ENCODE measurements around the gene SERPINA5. TPM values are rescaled to one million over a fixed set of nuclear protein-coding genes. Genes with fewer than 3 reads are reported as not detected.

The SERPINA5 gene
- total RNA-seq, 1 donor from 2014 or later = 3.5 TPM

DNA sequence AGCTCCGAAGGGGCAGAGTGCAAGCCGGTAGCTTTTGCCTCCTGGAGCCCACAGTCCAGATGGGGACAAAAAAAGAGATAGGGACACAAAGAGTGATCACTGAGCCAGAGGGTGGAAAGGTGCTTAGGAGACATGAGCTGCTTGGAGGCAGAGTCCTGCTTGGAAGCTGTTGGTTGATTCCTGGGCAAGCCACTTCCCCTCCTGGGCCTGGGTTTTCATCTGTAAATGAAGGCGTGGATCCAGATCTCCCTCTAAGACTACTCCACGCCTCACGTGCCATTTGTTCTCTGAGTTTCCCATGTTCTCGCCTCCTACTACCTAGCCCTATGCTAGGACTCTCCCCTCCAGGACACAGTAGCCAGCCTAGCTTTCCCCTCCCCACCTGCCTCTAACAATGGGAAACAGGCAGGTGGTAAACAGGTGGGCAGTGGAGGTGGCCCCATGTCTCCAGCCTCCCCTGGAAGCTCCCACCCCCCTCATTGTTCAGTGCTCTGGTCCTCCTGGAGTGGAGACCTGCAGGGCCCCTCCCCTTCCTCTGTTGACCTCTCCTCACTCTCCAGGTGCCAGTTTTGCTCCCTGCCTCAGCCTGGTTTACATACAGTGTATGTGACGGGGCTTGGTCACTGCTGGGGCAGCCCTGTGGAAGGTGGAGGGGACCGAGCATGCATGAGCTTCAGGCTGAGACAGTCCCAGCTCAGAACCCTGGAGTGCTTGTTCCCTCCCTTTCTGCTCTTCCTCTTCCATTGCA, 34.8 kb downstream of the SERPINA5 start:
- Histone ChIP-seq H3K9me3 (ENCODE audit: low read depth) (no peaks in the 10 kb centered on the region), H3K79me2 (ENCODE audit: low read depth) (no peaks in the 10 kb centered on the region), H3K4me2 (no peak overlapping the region), H3K4me3 (no peak overlapping the region), H3K9ac (no peak overlapping the region), H3K4me1 (no peaks in the 10 kb centered on the region), H3K27ac (no peak overlapping the region), H3F3A (ENCODE audit: low read depth) (no peaks in the 10 kb centered on the region), H2AFZ (replicated peaks) (no peak overlapping the region), H3K27me3 (no peaks in the 10 kb centered on the region), H3K36me3 (no peaks in the 10 kb centered on the region), H4K20me1 (ENCODE audit: low read depth) (no peaks in the 10 kb centered on the region)
- TF ChIP-seq EZH2 (IDR thresholded peaks at IDR 0.05) = no peak
- TF ChIP-seq EZH2phosphoT487 (IDR thresholded peaks at IDR 0.05) = no peak
- Mint-ChIP-seq H3K9me3 (peaks cover 42% of the 10 kb centered on the region), H3K27ac (no peak overlapping the region), H3K36me3 (no peaks in the 10 kb centered on the region), H3K4me1 (peaks cover 14% of the 10 kb centered on the region), H3K27me3 (ENCODE audit: insufficient read depth, low read depth) (peaks cover 7% of the 10 kb centered on the region), H3K4me3 (no peak overlapping the region)
- no peak for DNase-seq (ENCODE audit: low spot score)

DNA sequence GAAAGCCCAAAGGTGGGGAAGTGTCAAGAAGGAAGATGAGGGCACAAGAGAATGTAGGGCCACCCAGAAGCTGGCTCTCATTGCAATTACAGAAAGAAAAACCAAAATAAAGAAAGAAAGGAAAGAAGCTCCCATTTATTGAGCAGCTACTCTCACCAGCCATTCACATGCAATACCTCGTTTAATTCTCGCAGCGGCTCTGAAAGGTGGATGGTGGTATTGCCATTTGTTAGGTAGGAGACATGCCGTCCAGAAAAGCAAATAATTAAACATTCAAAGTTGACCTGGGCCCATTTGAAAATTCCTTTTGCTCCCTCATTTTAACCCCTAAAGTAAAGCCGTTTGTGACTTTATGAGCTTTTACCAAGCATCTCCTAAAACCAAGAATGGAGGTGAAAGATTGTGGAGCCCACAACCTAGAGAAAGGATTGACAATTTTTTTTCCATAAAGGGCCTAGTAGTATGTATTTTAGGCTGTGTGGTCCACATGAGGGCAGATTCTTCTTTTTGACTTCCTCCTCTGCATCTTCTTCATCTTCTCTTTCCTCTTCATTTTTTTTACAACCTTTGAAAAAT, 36.2 kb downstream of the SERPINA5 start:
- Mint-ChIP-seq H3K27ac (no peak overlapping the region), H3K36me3 (no peaks in the 10 kb centered on the region), H3K4me3 (no peak overlapping the region), H3K9me3 (peaks cover 42% of the 10 kb centered on the region), H3K4me1 (peaks cover 8% of the 10 kb centered on the region), H3K27me3 (ENCODE audit: insufficient read depth, low read depth) (peaks cover 10% of the 10 kb centered on the region)
- no peaks in the 10 kb centered on the region for H3K4me1 ChIP-seq
- no peak overlapping the region for H2AFZ ChIP-seq (replicated peaks)
- no peaks in the 10 kb centered on the region for H3K79me2 ChIP-seq (ENCODE audit: low read depth)
- no peaks in the 10 kb centered on the region for H3K27me3 ChIP-seq
- H4K20me1 ChIP-seq (ENCODE audit: low read depth) = no peaks in the 10 kb centered on the region
- H3K27ac ChIP-seq = no peak overlapping the region
- H3K4me2 ChIP-seq = no peak overlapping the region
- no peak overlapping the region for H3K9ac ChIP-seq
- no peaks in the 10 kb centered on the region for H3F3A ChIP-seq (ENCODE audit: low read depth)
- no peak overlapping the region for H3K4me3 ChIP-seq
- no peak for TF ChIP-seq EZH2 (IDR thresholded peaks at IDR 0.05)
- no peak for TF ChIP-seq EZH2phosphoT487 (IDR thresholded peaks at IDR 0.05)
- H3K36me3 ChIP-seq = no peaks in the 10 kb centered on the region
- DNase-seq (ENCODE audit: low spot score) = no peak
- H3K9me3 ChIP-seq (ENCODE audit: low read depth) = no peaks in the 10 kb centered on the region

DNA sequence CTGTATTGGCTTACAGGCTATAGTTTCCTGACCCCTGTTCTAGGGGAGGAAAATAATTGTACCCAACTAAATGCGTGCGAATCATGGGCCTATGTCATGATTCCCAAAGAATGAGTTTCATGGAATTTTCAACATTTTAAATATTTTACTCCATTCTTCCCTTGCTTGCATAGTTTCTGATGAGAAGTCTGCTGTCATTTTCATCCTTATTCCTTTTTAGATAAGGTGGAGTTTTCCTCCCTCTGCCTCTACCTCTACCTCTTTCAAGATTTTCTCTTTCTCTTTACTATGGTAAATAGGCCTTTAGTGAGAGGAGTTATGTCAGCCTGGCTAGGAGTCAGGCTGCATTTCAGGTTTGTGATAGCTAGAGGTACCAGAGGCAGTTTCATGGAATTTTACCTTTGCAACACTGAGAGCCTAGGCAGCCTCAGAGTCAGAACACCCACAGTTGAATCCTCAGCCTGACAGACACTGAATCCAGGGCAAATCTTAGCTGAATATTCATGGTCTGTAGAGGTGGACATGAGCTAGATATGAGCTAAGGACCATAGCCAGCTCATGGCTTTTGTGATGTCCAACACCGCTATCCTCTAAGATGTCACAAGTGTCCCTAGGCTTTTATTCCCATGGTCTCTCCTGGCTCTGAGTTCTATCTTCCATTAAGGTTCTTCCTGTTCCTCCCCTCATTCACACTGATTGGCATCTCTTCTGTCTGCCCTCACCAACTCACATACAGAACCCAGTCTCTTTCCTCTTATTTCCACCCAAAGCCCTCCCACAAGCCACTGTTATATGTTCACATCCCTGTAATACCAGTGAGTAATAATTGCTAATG, 37.0 kb downstream of the SERPINA5 start:
- Histone ChIP-seq H3K4me2 (no peak overlapping the region), H3K79me2 (ENCODE audit: low read depth) (no peaks in the 10 kb centered on the region), H4K20me1 (ENCODE audit: low read depth) (no peaks in the 10 kb centered on the region), H2AFZ (replicated peaks) (no peak overlapping the region), H3F3A (ENCODE audit: low read depth) (no peaks in the 10 kb centered on the region), H3K4me1 (no peaks in the 10 kb centered on the region), H3K9ac (no peak overlapping the region), H3K27me3 (no peaks in the 10 kb centered on the region), H3K36me3 (no peaks in the 10 kb centered on the region), H3K9me3 (ENCODE audit: low read depth) (no peaks in the 10 kb centered on the region), H3K27ac (no peak overlapping the region), H3K4me3 (no peak overlapping the region)
- TF ChIP-seq EZH2phosphoT487 (IDR thresholded peaks at IDR 0.05) = no peak
- TF ChIP-seq, protein P1, sequence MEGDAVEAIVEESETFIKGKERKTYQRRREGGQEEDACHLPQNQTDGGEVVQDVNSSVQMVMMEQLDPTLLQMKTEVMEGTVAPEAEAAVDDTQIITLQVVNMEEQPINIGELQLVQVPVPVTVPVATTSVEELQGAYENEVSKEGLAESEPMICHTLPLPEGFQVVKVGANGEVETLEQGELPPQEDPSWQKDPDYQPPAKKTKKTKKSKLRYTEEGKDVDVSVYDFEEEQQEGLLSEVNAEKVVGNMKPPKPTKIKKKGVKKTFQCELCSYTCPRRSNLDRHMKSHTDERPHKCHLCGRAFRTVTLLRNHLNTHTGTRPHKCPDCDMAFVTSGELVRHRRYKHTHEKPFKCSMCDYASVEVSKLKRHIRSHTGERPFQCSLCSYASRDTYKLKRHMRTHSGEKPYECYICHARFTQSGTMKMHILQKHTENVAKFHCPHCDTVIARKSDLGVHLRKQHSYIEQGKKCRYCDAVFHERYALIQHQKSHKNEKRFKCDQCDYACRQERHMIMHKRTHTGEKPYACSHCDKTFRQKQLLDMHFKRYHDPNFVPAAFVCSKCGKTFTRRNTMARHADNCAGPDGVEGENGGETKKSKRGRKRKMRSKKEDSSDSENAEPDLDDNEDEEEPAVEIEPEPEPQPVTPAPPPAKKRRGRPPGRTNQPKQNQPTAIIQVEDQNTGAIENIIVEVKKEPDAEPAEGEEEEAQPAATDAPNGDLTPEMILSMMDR (IDR thresholded peaks at IDR 0.05) = no peak
- TF ChIP-seq EZH2 (IDR thresholded peaks at IDR 0.05) = no peak
- H3K4me1 Mint-ChIP-seq = peaks cover 3% of the 10 kb centered on the region
- H3K27me3 Mint-ChIP-seq (ENCODE audit: insufficient read depth, low read depth) = peaks cover 10% of the 10 kb centered on the region
- H3K27ac Mint-ChIP-seq = no peak overlapping the region
- H3K9me3 Mint-ChIP-seq = peaks cover 42% of the 10 kb centered on the region
- H3K4me3 Mint-ChIP-seq = no peak overlapping the region
- DNase-seq (ENCODE audit: low spot score) = no peak
- no peaks in the 10 kb centered on the region for H3K36me3 Mint-ChIP-seq

DNA sequence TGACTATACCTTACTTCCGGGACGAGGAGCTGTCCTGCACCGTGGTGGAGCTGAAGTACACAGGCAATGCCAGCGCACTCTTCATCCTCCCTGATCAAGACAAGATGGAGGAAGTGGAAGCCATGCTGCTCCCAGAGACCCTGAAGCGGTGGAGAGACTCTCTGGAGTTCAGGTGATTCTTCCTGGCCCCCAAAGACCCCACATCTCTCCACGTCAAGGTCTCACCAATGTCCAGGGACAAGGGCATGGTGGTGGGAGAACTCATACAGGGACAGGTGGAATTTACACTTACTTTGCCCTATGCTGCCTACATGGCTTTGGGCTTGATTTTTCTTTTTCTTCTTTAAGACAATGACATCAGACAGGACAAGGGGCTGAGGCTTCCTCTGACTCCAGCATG, 38.1 kb downstream of the SERPINA5 start:
- H3K27me3 Mint-ChIP-seq (ENCODE audit: insufficient read depth, low read depth) = peaks cover 10% of the 10 kb centered on the region
- Histone ChIP-seq H3K4me2 (no peak overlapping the region), H3F3A (ENCODE audit: low read depth) (no peaks in the 10 kb centered on the region), H3K36me3 (no peaks in the 10 kb centered on the region), H3K9ac (no peak overlapping the region), H3K4me3 (no peak overlapping the region), H3K79me2 (ENCODE audit: low read depth) (no peaks in the 10 kb centered on the region), H3K9me3 (ENCODE audit: low read depth) (no peaks in the 10 kb centered on the region), H2AFZ (replicated peaks) (no peak overlapping the region), H3K4me1 (no peaks in the 10 kb centered on the region), H3K27ac (no peak overlapping the region), H4K20me1 (ENCODE audit: low read depth) (no peaks in the 10 kb centered on the region), H3K27me3 (no peaks in the 10 kb centered on the region)
- no peaks in the 10 kb centered on the region for H3K36me3 Mint-ChIP-seq
- no peak overlapping the region for H3K27ac Mint-ChIP-seq
- H3K4me1 Mint-ChIP-seq = no peaks in the 10 kb centered on the region
- H3K4me3 Mint-ChIP-seq = no peak overlapping the region
- TF ChIP-seq EZH2 (IDR thresholded peaks at IDR 0.05) = no peak
- no peak for TF ChIP-seq EZH2phosphoT487 (IDR thresholded peaks at IDR 0.05)
- TF ChIP-seq, protein P1 (IDR thresholded peaks at IDR 0.05) = no peak
- peaks cover 42% of the 10 kb centered on the region for H3K9me3 Mint-ChIP-seq
- DNase-seq (ENCODE audit: low spot score) = no peak
